ENCODE results near the gene ZNF780A.

ZNF780A gene

GRCh38 chr19:40059624-40060023 lies 31.1 kb downstream of the ZNF780A start:
- H3K4me3 ChIP-seq (replicated peaks; ENCODE audit: insufficient read depth, low read length) = no peak overlapping the region
- DNase-seq (ENCODE audit: low read depth in 1 of 2, low spot score in 1 of 2) = no peak
- no peaks in the 10 kb centered on the region for H3K27me3 ChIP-seq (ENCODE audit: insufficient read depth, poor library complexity, severe bottlenecking)
- TF ChIP-seq POLR2AphosphoS5 (IDR thresholded peaks at IDR 0.05; ENCODE audit: low read depth) (no peak), REST (IDR thresholded peaks at IDR 0.05; ENCODE audit: insufficient replicate concordance, low read depth) (no peak), SPI1 (IDR thresholded peaks at IDR 0.05; ENCODE audit: borderline replicate concordance, low read depth) (no peak), CTCF (IDR thresholded peaks at IDR 0.05; ENCODE audit: insufficient read depth, low read length) (no peak), GABPA (IDR thresholded peaks at IDR 0.05; ENCODE audit: low read depth) (no peak)
- H3K27ac ChIP-seq (replicated peaks) = no peak overlapping the region

- Histone ChIP-seq H3K27me3 (ENCODE audit: insufficient read depth, poor library complexity, severe bottlenecking) (no peaks in the 10 kb centered on the region), H3K4me3 (replicated peaks; ENCODE audit: insufficient read depth, low read length) (no peak overlapping the region), H3K27ac (replicated peaks) (no peak overlapping the region)
- no peak for DNase-seq (ENCODE audit: low read depth in 1 of 2, low spot score in 1 of 2)
- TF ChIP-seq SPI1 (IDR thresholded peaks at IDR 0.05; ENCODE audit: borderline replicate concordance, low read depth) (no peak), POLR2AphosphoS5 (IDR thresholded peaks at IDR 0.05; ENCODE audit: low read depth) (no peak), REST (IDR thresholded peaks at IDR 0.05; ENCODE audit: insufficient replicate concordance, low read depth) (no peak), CTCF (IDR thresholded peaks at IDR 0.05; ENCODE audit: insufficient read depth, low read length) (no peak), GABPA (IDR thresholded peaks at IDR 0.05; ENCODE audit: low read depth) (no peak)
These were observed 33.6 kb downstream of the ZNF780A start for GRCh38 chr19:40057166-40057565.

GRCh38 chr19:40056505-40056904 lies 34.2 kb downstream of the ZNF780A start:
- no peaks in the 10 kb centered on the region for H3K27me3 ChIP-seq (ENCODE audit: insufficient read depth, poor library complexity, severe bottlenecking)
- H3K4me3 ChIP-seq (replicated peaks; ENCODE audit: insufficient read depth, low read length) = peak overlapping the region; percentile 97
- H3K27ac ChIP-seq (replicated peaks) = peak overlapping the region; percentile 72
- TF ChIP-seq SPI1 (IDR thresholded peaks at IDR 0.05; ENCODE audit: borderline replicate concordance, low read depth) (peak; percentile 59), REST (IDR thresholded peaks at IDR 0.05; ENCODE audit: insufficient replicate concordance, low read depth) (no peak)
- no peak for DNase-seq (ENCODE audit: low read depth in 1 of 2, low spot score in 1 of 2)
